K562 (cell line): ENCODE results near the gene GRPEL2. TPM values are rescaled to one million over a fixed set of nuclear protein-coding genes. Genes with fewer than 3 reads are reported as not detected.

Experiments
- ATAC-seq: fragments of 200-7000 bp; cut with Tn5 transposase; 3 replicates; pipeline ENCODE4 v1.9.1; 2020; ENCODE audit warnings: moderate library complexity
- BruUV-seq: library from RNA; stranded (reverse); fragments of 400-500 nt; replicated peaks from 2 replicates; lab custom pipeline; 2021; lab: Mats Ljungman, UMichigan
- CTCF ChIA-PET: fragments of 300-600 bp; formaldehyde crosslinking; extraction: SDS; loops from one replicate; lab custom pipeline; 2021; ENCODE audit warnings: low intra/inter-chr PET ratio; lab: Yijun Ruan, JAX
- POLR2A ChIA-PET: fragments of 300-600, 350-650 bp; sonication (Branson Sonifier 250); formaldehyde crosslinking; extraction: SDS; loops from one replicate; lab custom pipeline; 2021; ENCODE audit warnings: antibody characterized with exemption, inconsistent platforms; lab: Yijun Ruan, JAX
- DNase-seq, 4 experiments: peaks; one replicate each; pipeline versions ENCODE4 v3.0.0 to v3.0.0-alpha.2; 2011 to 2018; ENCODE audit warnings: low spot score in 3 of 4, mixed read lengths in 3 of 4; ENCODE audit errors: extremely low read depth in 1 of 4
- FAIRE-seq: peaks from 2 replicates; lab custom pipeline; 2011; peaks lifted over from hg19 to GRCh38; lab: Jason Lieb, UNC
- H2AFZ ChIP-seq: 2 replicates; pipeline ENCODE4 v1.6.0; 2011; ENCODE audit warnings: low read depth, low read length, control low read depth, inconsistent platforms
- H3K27ac ChIP-seq: fragments of 200-600 bp; 3 replicates; pipeline ENCODE4 v1.8.0; 2011; ENCODE audit warnings: low read depth, mild to moderate bottlenecking, control low read depth, inconsistent platforms, low read length, moderate library complexity, mixed read lengths; ENCODE audit errors: extremely low read depth
- H3K27me3 ChIP-seq, 2 experiments: fragments of 300-600 bp in 1 of 2; 2 replicates in 1 of 2; 3 replicates in 1 of 2; pipeline versions ENCODE4 v1.6.0 to v1.8.0; 2011; ENCODE audit warnings: inconsistent platforms in 2 of 2, low read length in 2 of 2, mild to moderate bottlenecking in 1 of 2, mixed read lengths in 1 of 2, moderate library complexity in 1 of 2; ENCODE audit not compliant: control insufficient read depth in 2 of 2, insufficient read depth in 2 of 2
- H3K36me3 ChIP-seq: fragments of 300-600 bp; 3 replicates; pipeline ENCODE4 v1.8.0; 2011; ENCODE audit warnings: mild to moderate bottlenecking, low read length, inconsistent platforms; ENCODE audit not compliant: control insufficient read depth, insufficient read depth
- H3K4me1 ChIP-seq, 2 experiments: fragments of 200-600 bp in 1 of 2; replicated peaks in 1 of 2; 2 replicates in 1 of 2; 3 replicates in 1 of 2; pipeline versions ENCODE4 v1.5.1 to v1.8.0; 2011; ENCODE audit warnings: inconsistent platforms in 2 of 2, low read length in 2 of 2, mild to moderate bottlenecking in 1 of 2, mixed read lengths in 1 of 2, moderate library complexity in 1 of 2; ENCODE audit not compliant: control insufficient read depth in 2 of 2, insufficient read depth in 2 of 2
- H3K4me2 ChIP-seq: 2 replicates; pipeline ENCODE4 v1.6.1; 2011; ENCODE audit warnings: low read length, control low read depth, inconsistent platforms, mixed read lengths; ENCODE audit not compliant: insufficient read depth
- H3K4me3 ChIP-seq: fragments of 200-600 bp; sonication (generic), shearing (Covaris generic); 2 replicates; pipeline ENCODE4 v1.5.1; 2016; ENCODE audit warnings: control low read depth, inconsistent platforms
- H3K79me2 ChIP-seq: fragments of 200-600 bp; 3 replicates; pipeline ENCODE4 v1.8.0; 2011; ENCODE audit warnings: low read length, inconsistent platforms; ENCODE audit not compliant: control insufficient read depth, insufficient read depth
- H3K9ac ChIP-seq, 2 experiments: 2 replicates each; pipeline versions ENCODE4 v1.6.0 to v1.6.1; 2011; ENCODE audit warnings: low read depth in 2 of 2, low read length in 2 of 2, control low read depth in 1 of 2, inconsistent platforms in 1 of 2, mild to moderate bottlenecking in 1 of 2, mixed read lengths in 1 of 2; ENCODE audit not compliant: insufficient read depth in 1 of 2
- H3K9me1 ChIP-seq: one replicate; pipeline ENCODE4 v1.6.0; 2011; ENCODE audit warnings: inconsistent platforms, mild to moderate bottlenecking, low read length, moderate library complexity; ENCODE audit not compliant: control insufficient read depth, insufficient read depth
- H3K9me3 ChIP-seq: replicated peaks from 2 replicates; pipeline ENCODE4 v1.5.1; 2011; ENCODE audit warnings: low read depth, low read length, inconsistent platforms; ENCODE audit not compliant: control insufficient read depth, insufficient read depth
- H4K20me1 ChIP-seq: replicated peaks from 2 replicates; pipeline ENCODE4 v1.6.1; 2011; ENCODE audit warnings: low read length, inconsistent platforms, mixed read lengths; ENCODE audit not compliant: control insufficient read depth, insufficient read depth
- CBFB ChIP-seq: sonication (generic); formaldehyde crosslinking; IDR thresholded peaks from 2 replicates; pipeline ENCODE4 v1.4.0; 2020; ENCODE audit warnings: mild to moderate bottlenecking, missing genetic modification reagents
- CREBBP ChIP-seq: IDR thresholded peaks from one replicate; pipeline ENCODE4 v1.6.1; 2012; ENCODE audit warnings: low read depth, mild to moderate bottlenecking, control low read depth, inconsistent platforms, low read length
- FOXA3 ChIP-seq, 2 experiments: fragments of 450-650 bp in 1 of 2; sonication (generic) in 1 of 2; formaldehyde crosslinking; IDR thresholded peaks in 1 of 2; conservative IDR thresholded peaks in 1 of 2; 2 replicates each; pipeline versions ENCODE4 v1.4.0 to v1.8.0; 2020 to 2022; ENCODE audit warnings: mild to moderate bottlenecking in 2 of 2, missing genetic modification reagents in 1 of 2
- HOXB6 ChIP-seq: fragments of 250-450 bp; sonication (Bioruptor Pico); IDR thresholded peaks from 2 replicates; pipeline ENCODE4 v1.5.1; 2022; ENCODE audit warnings: mild to moderate bottlenecking, borderline replicate concordance
- JUND ChIP-seq, 2 experiments: IDR thresholded peaks; 2 replicates in 1 of 2; 3 replicates in 1 of 2; pipeline ENCODE4 v1.6.1; 2011; ENCODE audit warnings: borderline replicate concordance in 2 of 2, low read depth in 2 of 2, low read length in 2 of 2, improper control_type of control experiment in 1 of 2, missing biosample characterization in 1 of 2, missing genetic modification characterization in 1 of 2, missing genetic modification reagents in 1 of 2
- MIER1 ChIP-seq: fragments of 450-650 bp; IDR thresholded peaks from 2 replicates; pipeline ENCODE4 v1.6.1; 2016; ENCODE audit warnings: antibody characterized with exemption, mild to moderate bottlenecking, low read depth
- MTA2 ChIP-seq: fragments of 450-650 bp; IDR thresholded peaks from 2 replicates; pipeline ENCODE4 v1.6.1; 2016; ENCODE audit warnings: low read depth
- PCBP1 ChIP-seq: fragments of 200-400 bp; formaldehyde crosslinking; IDR thresholded peaks from 2 replicates; pipeline ENCODE4 v1.6.1; 2018; ENCODE audit warnings: mild to moderate bottlenecking, low read depth, low read length; ENCODE audit not compliant: poor library complexity, severe bottlenecking
- POLR2AphosphoS5 ChIP-seq: IDR thresholded peaks from 2 replicates; pipeline ENCODE4 v1.6.1; 2011; ENCODE audit warnings: mild to moderate bottlenecking, low read depth, low read length, moderate library complexity; ENCODE audit not compliant: control insufficient read depth, insufficient read depth
- SP1 ChIP-seq: sonication (generic); formaldehyde crosslinking; IDR thresholded peaks from 2 replicates; pipeline ENCODE4 v1.8.1; 2022; ENCODE audit warnings: mild to moderate bottlenecking, missing genetic modification reagents
- TCF7 ChIP-seq: sonication (generic); IDR thresholded peaks from 2 replicates; pipeline ENCODE4 v1.6.1; 2016; ENCODE audit warnings: antibody characterized with exemption, borderline replicate concordance
- ZNF124 ChIP-seq: sonication (generic); formaldehyde crosslinking; IDR thresholded peaks from 2 replicates; pipeline ENCODE4 v1.8.1; 2022; ENCODE audit warnings: missing genetic modification reagents
- ZNF212 ChIP-seq: fragments of 450-650 bp; formaldehyde crosslinking; IDR thresholded peaks from 2 replicates; pipeline ENCODE4 v1.4.0; 2020; ENCODE audit warnings: mild to moderate bottlenecking
- ZNF384 ChIP-seq: IDR thresholded peaks from 2 replicates; pipeline ENCODE4 v1.6.1; 2012; ENCODE audit warnings: low read depth, low read length, improper control_type of control experiment
- ZNF436 ChIP-seq: fragments of 250-450, 450-650 bp; sonication (Bioruptor Pico); formaldehyde crosslinking; IDR thresholded peaks from 2 replicates; pipeline ENCODE4 v1.7.0; 2020; ENCODE audit warnings: mild to moderate bottlenecking
- WGBS: fragments of 100-300 bp; shearing (Covaris generic); methylation state at CpG from one replicate; pipeline ENCODE4 v1.1.6; 2016; ENCODE audit warnings: low coverage, mixed read lengths; ENCODE audit not compliant: insufficient coverage; ENCODE audit errors: missing lambda C conversion rate; 5-methylcytosine and 5-hydroxymethylcytosine counted together
- in situ Hi-C: fragments of 300-500 bp; cut with MboI; formaldehyde crosslinking; loops from 4 replicates; pipeline ENCODE4 v1.15.0; 2018; ENCODE audit warnings: inconsistent platforms, mixed read lengths
- intact Hi-C: fragments of 100-400 bp; cut with micrococcal nuclease; formaldehyde crosslinking; loops from 2 replicates; pipeline ENCODE4 v1.14.2; 2022
- polyA plus RNA-seq, 8 experiments: library from polyadenylated mRNA; depleted of rRNA in 4 of 8; stranded (reverse) in 5 of 8; unstranded in 3 of 8; fragments of >200 nt; fragmentation: Nextera tagmentation in 2 of 8; fragmentation: Illumina TruSeq in 1 of 8; extraction: Ambion mirVana in 2 of 8; extraction: Trizol in 1 of 8; gene quantifications; 2 replicates each; pipeline versions ENCODE4 v1.2.1 to v1.2.3, GENCODE V29; 2011 to 2014; ENCODE audit warnings: inconsistent platforms in 1 of 8, missing spikeins in 1 of 8
- total RNA-seq, 7 experiments: library from RNA; depleted of rRNA in 6 of 7; stranded (reverse); fragments of >200 nt in 6 of 7; fragmentation: Illumina TruSeq in 2 of 7; extraction: Trizol in 2 of 7; gene quantifications; 2 replicates each; pipeline versions ENCODE4 v1.2.1 to v1.2.3, GENCODE V29; 2011 to 2021; ENCODE audit warnings: low replicate concordance in 1 of 7

Gene GRPEL2
- total and polyA plus RNA-seq, 9 of the 15 experiments (the other 6 are each of a cell fraction or from before 2014, with no cell fraction given), result 11.2 to 40.5 (median 25.8) TPM

DNA sequence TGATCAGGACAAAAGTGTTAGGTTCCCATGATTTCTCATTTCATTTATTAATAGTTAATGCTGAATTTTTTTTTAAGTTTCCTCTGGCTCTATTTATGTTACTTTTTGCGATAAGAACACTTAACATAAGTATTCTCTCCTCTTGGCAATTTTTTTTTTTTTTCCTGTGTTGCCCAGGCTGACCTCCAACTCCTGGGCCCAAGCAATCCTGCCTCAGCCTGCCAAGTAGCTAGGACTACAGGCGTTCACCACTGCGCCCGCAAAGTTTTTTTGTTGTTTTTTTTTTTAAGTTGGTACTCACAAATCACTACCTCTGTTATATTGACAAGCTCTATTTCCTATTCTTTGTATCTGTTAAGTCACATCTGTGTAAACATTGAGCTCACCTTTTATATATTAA, 6.9 kb downstream of the GRPEL2 start:
- Histone ChIP-seq H3K4me1 (peaks cover 6 to 16% of the 10 kb centered on the region in 2 experiments; a peak in 3 of 5 replicates), H3K79me2 (peaks cover 44% of the 10 kb centered on the region), H3K9ac (no peak overlapping the region), H3K4me3 (no peak overlapping the region), H3K36me3 (peaks cover 88% of the 10 kb centered on the region), H3K9me1 (no peaks in the 10 kb centered on the region), H4K20me1 (no peaks in the 10 kb centered on the region), H2AFZ (no peak overlapping the region), H3K4me2 (no peak overlapping the region), H3K27me3 (no peaks in the 10 kb centered on the region), H3K9me3 (no peaks in the 10 kb centered on the region), H3K27ac (no peak overlapping the region)
- intact Hi-C loops, result no loop called here
- in situ Hi-C loops, result no loop called here
- FAIRE-seq, result no peak
- TF ChIP-seq HOXB6, result no peak
- no peak for TF ChIP-seq MIER1
- TF ChIP-seq CREBBP, result no peak
- TF ChIP-seq POLR2AphosphoS5, result no peak
- TF ChIP-seq ZNF436 (CRISPR knock-in tag), result no peak
- ChIA-PET CTCF (no interaction called here), POLR2A (interaction anchor here (0.6 to 2.0 kb wide), 6 partner anchors 9 to 726 kb away, joined by 3 to 4 read pairs (median 3); partner anchors contain the start of gene CSNK1A1)
- no peak for ATAC-seq
- WGBS, result 96% methylated on average over 4 of the region's 4 CpGs
- DNase-seq, result no peak
- BruUV-seq, result no TSS peak

DNA sequence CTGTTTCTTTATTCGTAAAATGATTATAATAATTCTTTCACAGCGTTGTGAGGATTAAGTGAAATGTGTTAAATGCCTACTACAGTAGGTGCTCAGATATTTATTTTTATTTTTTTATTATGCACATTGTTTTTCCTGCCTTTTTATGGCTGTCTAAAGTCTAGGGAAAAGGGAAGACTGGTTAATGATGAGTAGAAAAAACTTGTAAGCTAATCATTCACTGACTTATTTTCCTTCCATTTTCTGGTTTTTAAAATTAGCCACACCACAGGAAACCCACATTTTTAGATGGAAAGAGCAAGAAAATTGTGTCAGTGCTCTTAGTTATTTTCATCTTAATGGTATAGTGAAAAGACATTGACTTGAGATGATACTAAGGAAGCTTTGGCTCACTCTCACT, 8.6 kb downstream of the GRPEL2 start:
- DNase-seq, result no peak
- FAIRE-seq, result no peak
- H3K36me3 ChIP-seq, result peaks cover 70% of the 10 kb centered on the region
- H3K4me1 ChIP-seq, result peaks cover 5 to 13% of the 10 kb centered on the region in 2 experiments; a peak in 4 of 5 replicates
- no peak for ATAC-seq
- H3K9me1 ChIP-seq, result no peaks in the 10 kb centered on the region
- no peaks in the 10 kb centered on the region for H3K9me3 ChIP-seq
- intact Hi-C loops, result no loop called here
- no peak overlapping the region for H3K27ac ChIP-seq
- no TSS peak for BruUV-seq
- in situ Hi-C loops, result no loop called here
- H3K9ac ChIP-seq, result no peak overlapping the region
- no peak overlapping the region for H3K4me2 ChIP-seq
- no peak overlapping the region for H2AFZ ChIP-seq
- WGBS, result 63% methylated on average over 2 of the region's 2 CpGs
- H3K4me3 ChIP-seq, result no peak overlapping the region
- no peak for TF ChIP-seq MTA2
- no peak for TF ChIP-seq ZNF384
- TF ChIP-seq PCBP1, result no peak
- no peak for TF ChIP-seq CBFB
- no peak for TF ChIP-seq SP1 (CRISPR knock-in tag)
- TF ChIP-seq JUND (IDR thresholded peaks at IDR 0.05; ENCODE audit: borderline replicate concordance, low read depth, low read length), result no peak
- no peak for TF ChIP-seq JUND (tag; IDR thresholded peaks at IDR 0.05; ENCODE audit: borderline replicate concordance, low read depth, low read length)
- TF ChIP-seq ZNF124 (CRISPR knock-in tag), result no peak
- TF ChIP-seq TCF7, result no peak
- TF ChIP-seq ZNF212, result no peak
- no peak for TF ChIP-seq FOXA3 (CRISPR knock-in tag; conservative IDR thresholded peaks at IDR 0.05 in 1 of 2, IDR thresholded peaks at IDR 0.05 in 1 of 2)
- no peaks in the 10 kb centered on the region for H3K27me3 ChIP-seq
- H3K79me2 ChIP-seq, result peaks cover 39% of the 10 kb centered on the region
- no peaks in the 10 kb centered on the region for H4K20me1 ChIP-seq
- ChIA-PET CTCF (no interaction called here), POLR2A (interaction anchor here (1.0 to 8.3 kb wide), 6 partner anchors 8 to 33 kb away, joined by 3 to 87 read pairs (median 4); partner anchors contain the start of gene GRPEL2)
